Measurements from ENCODE around the gene SRL.
"Not testable (repeated sequence)": the region's sequence is repeated elsewhere in the genome, so short reads cannot be mapped to it uniquely, and the experiment has no call there.

Gene SRL

DNA sequence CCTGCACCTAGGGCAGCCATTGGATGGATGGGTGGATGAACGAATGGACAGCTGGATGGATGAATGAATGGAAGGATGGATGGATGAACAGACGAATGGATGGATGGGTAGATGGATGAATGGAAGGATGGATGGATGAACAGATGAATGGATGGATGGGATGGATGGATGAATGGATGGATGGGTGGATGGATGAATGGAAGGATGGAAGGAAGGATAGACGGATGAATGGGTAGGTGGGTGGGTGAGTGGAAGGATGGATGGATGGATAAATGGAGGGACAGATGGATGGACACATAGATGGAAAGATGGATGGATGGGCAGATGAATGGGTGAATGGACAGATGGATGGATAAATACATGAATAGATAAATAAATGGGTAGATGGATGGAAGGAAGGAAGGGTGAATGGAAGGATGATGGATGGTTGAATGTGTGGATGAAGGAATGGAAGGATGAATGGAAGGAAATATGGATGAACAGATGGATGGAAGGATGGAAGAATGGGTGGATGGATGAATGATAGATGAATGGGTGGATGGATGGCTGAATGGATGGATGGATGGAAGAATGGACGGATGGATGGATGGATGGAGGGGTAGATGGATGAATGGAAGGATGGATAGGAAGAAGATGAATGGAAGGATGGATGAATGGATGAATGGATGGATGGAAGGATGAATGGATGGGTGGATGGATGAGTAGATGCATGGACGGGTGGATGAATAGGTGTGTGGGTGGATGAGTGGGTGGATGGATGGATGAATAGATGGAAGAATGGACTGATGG, 15.4 kb downstream of the SRL start:
- no peak for DNase-seq (ENCODE audit: low read depth in 2 of 2)

DNA sequence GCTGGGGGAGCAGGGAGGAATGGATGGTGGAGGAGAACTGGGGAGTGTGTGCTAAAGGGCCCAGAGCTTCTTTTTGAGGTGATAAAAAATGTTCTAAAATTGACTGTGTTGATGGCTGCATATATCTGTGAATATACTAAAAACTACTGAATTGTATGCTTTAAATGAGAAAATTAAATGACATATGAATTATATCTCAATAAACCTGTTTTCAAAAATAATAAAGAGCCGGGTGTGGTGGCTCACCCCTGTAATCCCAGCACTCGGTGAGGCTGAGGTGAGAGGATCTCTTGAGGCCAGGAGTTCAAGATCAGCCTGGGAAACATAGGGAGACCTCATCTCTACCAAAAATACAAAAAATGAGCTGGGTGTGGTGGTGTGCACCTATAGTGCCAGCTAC, 16.8 kb downstream of the SRL start:
- DNase-seq (ENCODE audit: low read depth in 2 of 2) = no peak

DNA sequence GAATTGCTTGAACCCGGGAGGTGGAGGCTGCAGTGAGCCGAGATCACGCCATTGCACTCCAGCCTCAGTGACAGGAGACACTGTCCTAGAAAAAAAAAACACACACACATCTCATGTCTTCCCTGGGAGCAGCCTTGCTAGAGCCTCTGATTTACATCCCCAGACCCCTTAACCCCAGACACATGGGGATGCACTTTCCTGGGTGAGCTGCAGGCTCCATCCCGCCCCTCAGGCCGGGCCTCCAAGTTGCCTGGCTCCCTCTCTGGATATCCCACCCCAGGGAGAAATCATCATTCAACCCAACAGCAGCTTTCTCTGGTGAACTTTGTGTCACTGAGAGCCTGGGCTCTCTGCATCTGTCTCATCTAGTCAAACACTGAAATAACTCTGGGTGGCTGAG, 21.5 kb downstream of the SRL start:
- DNase-seq (ENCODE audit: low read depth in 2 of 2) = no peak

DNA sequence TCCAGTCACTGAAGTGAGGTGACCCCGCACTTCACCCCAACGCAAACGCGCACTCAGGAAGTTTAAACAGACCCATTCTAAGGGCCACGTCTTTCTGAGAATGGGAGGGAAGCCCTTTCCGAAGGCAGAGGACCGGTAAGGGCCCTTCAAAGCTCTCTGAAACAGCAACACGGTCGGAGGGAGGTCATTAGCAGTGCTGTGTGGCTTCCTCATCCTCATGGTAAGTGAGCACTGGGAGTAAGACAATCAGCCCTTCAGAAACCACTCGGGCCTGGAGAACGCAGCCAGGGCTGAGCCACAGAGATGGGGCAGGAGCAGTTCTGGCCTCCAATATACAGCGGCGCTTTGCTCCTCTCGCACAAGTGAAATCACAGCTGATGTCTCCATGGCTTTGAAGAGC, 23.7 kb downstream of the SRL start:
- DNase-seq (ENCODE audit: low read depth in 2 of 2) = no peak

DNA sequence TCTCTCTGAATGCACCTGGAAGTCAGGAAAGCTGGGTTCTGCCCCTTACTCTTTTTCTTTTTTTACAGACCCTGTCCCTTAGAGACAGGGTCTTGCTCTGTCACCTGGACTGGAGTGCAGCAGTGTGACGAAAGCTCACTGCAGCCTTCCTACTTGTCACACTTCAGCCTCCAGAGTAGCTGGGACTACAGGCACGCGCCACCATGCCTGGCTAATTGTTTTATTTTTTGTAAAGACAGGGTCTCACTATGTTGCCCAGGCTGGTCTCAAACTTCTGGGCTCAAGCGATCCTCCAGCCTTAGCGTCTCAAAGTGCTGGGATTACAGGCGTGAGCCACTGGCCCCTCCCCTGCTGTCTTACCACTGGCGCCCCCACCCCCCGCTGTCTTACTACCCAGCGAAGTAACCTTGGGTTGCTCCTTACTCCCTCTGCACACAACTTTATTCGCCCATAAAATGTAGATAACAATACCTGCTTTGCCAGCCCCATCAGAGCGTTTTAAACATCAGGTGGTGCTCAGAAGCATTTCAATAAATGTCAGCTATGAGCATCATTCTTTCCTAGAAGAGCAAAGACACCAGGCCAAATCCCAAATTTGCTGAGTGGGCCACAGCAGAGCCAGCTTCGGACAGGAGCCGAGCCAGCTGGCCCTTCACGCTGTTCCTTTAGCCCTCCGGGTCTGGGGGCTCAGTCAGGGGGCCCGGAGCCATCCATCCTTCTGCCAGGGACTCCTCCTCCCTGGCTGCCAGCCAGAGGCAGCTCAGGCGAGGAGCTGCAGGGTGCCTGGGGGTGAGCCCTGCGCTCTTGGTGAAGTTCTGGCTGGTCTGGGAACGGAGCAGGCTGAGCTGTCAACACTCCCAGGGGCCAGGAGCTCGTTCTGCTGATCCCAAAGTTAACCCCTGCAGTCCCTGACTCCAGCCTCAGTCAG, 24.4 kb downstream of the SRL start:
- DNase-seq (ENCODE audit: low read depth in 2 of 2) = no peak

DNA sequence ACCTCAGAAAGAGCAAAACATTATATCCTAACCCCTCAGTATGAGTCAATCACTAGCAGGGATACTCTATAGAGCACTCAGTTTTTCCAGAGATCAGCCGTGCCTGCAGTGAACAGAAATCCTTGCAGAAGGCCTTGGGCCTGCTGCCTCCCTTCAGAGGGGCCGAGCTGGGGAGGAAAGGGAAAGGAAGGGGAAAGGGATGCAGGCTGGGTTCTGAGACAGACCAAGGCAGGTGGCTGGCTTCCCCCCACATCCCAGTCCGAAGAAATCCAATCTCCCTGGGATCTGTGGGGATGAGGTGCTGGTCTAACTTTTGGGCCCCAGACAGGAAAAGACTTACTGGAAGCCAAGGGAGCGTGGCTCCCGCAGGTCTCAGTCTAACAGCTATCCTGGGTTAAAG, 25.3 kb downstream of the SRL start:
- no peak for DNase-seq (ENCODE audit: low read depth in 2 of 2)

DNA sequence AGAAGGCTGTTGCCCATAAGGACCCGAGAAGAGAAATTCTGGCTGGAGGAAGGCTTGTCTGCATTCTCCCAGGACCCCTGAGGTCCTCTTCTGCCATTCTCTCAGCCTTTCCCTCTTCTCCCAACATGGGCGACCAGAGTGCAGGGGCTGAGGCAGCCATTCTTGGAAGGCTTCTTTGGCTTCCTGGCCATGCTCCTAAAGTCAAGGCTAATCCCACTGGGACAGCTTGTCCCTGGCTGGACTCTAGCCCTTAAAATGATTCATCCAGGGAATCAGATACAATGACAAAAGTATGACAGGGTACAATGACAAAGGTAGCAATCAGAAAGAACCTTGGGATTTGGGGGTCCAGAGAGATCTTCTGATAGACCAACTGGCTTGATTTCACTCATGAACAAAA, 26.8 kb downstream of the SRL start:
- DNase-seq (ENCODE audit: low read depth in 2 of 2) = no peak

DNA sequence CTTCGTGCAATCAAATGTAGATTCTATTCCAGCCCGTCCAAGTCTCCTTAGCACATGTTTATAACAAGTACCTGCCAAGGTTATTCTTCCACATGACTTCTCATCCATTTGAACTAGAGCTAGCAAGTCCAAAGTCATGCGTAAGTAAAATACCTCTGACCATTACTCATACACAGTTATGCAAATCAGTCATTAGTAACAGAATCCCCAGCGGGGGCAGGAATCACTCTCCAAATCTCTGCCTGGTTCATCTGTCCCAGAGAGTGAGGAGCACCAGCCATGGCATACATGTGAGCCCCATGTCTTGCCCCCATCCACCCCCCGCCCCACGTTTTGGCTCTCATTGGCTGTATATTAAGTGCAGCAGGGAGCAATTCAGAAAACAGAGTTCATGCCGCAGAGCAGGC, 27.7 kb downstream of the SRL start:
- DNase-seq (ENCODE audit: low read depth in 2 of 2) = no peak

DNA sequence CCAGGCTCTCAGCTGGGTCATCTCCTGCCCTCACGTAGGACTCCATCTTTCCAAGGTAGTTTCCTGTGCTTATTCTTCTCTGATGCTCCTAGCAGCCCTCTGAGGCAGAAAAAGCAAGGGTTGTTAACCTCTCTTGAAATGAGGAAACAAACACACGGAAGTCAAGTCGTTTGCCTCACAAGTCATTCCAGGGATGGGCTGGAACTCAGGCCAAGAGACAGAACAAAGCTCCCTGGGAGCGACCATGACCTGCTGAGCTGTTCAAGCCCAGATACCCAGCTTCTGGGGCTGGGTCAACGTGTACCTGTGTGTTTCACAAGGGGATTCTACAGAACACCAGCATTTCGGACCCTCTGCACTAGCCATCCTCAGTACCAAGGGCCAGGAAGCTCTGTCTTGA, 28.1 kb downstream of the SRL start:
- DNase-seq (ENCODE audit: low read depth in 2 of 2) = no peak

DNA sequence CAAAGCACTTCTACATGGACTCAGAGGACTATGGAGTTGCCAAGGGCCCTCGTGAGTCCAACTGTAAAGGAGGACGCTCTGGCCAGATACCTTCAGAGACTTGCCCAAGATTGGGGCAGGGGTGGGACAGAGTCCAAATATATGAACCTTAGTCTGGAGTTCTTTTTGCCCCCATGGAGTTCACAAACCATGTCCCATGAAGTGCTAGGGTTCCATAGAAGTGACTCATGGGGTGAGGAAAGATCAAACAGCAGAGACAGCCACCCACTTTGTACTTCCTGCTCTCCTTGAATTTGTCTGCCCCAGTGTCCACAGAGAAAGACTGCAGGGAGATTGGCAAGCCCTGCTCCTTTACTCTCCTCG, 29.0 kb downstream of the SRL start:
- no peak for DNase-seq (ENCODE audit: low read depth in 2 of 2)

DNA sequence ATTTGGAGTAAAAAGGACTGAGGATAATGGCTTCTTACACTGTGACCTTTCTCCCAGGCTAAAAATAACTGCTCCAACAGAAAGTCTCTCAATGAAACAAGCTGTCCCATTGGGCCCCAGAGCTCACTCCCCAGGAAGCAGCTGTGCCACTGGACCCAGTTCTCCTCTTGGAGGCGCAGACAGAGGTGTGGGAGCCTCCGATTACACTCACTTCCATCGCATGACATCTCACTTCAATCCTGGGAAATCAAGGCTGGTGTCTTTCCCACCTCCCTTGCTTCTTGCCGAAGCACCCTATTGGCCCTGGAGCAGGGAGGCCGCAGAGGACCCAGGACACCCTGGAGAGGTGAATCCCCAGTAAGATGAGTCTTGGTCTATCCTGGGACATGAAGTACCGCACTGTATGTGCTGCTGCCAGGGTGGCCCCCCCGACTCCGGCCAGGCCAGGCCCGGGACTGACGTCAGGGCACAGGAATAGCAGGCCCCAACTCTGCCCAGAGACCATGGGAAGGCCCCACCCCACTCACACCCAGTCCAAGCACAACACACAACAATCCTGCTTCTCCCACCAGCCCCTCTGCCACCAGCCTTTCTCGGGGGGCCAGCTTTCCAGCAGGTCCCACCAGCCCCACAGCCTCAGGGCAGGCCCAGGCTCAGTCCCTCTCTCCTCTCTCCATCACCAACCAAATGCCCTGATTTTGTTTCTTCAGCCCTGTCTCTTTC, 29.5 kb downstream of the SRL start:
- DNase-seq (ENCODE audit: low read depth in 2 of 2) = no peak

DNA sequence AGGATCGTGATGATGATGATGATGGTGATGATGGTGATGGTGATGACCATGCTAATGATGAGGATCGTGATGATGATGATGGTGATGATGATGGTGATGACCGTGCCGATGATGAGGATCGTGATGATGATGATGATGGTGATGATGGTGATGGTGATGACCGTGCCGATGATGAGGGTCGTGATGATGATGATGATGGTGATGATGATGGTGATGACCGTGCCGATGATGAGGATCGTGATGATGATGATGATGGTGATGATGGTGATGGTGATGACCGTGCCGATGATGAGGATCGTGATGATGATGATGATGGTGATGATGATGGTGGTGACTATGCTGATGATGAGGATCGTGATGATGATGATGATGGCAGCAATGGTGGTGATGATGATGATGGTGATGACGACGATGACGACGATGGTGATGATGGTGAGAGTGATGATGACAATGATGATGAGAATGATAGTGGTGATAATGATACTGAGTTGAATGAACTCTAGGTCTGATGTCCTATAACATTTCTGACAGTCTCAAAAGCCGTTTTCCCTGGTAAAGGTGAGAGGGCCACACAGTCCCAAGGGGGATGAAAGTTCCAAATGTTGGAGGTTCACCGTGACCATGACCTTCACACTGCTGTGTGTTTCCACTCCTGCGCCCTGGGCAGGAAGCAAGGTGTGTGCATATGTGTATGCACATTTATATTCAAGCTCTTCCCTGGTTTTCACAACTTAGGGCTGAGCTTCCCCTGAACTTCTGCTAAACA, 30.3 kb downstream of the SRL start:
- DNase-seq (ENCODE audit: low read depth in 2 of 2) = not testable (repeated sequence)

DNA sequence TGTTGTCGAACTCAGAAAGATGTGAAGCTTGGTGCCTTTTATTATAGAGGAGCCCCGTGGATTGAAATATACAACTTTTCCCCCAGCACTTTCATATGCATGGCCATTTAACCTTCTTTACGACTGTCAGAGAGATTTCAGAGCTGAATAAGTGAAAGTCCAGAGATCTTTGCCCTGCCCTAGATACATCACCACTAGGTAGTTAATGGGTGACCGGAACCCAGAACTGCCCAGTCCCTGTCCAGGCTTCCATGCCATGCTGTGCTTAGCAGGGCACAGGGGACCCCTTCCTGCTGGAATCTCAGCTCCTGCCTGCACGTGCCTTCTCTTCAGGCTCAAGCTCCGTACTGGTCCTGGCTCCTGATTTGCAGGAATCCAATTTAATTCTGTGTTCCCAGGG, 32.2 kb downstream of the SRL start:
- DNase-seq (ENCODE audit: low read depth in 2 of 2) = no peak

DNA sequence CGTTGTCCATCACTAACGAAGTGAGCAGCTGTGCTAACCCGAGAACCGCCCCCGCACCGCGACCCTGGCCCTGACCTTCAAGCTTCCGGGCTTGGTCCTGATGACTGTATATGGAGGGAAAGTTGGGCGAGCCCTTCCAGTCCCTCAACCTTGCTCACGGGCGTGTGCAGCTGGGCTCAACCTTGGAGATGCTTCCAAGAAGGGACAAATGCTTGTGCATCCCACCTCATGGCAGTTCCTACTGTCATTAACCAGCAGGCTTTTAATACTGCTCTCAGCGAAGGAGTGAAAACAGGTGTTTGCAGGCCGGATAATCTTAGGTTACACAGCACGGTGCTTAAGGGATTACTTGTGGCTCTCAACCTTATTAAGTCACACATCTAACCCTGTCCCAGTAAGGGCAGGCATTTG, 33.5 kb downstream of the SRL start:
- no peak for DNase-seq (ENCODE audit: low read depth in 2 of 2)

DNA sequence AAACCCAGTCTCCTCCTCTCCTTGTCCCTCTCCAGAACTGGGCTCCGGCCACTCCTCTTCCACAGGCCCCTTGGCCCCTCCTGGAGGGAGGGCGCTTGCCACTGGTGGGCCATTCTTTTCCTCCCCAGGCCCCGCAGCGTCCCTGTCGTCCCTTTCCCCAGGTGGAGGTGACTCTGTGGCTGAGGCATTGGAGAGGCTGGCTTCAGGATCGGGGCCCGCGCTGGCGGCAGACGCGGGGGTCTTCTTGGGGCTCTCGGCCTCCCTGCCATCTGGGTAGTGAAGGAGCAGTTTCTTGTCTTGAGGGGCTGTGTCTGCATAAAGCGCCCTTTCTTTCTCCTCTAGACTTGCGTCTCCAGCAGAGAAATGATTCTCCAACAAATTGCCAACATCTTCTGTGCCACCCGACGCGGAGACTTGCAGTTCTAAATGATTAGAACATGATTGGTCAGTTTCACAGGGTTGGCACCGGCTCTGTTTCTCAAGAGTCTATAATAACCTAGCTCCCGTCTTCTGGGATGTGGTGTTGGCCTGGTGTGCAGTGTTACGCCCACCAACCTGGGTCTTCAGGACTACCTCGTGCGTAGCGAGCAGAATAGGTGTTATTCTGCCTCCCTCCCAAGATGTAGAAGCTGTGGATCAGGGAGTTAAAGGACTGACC, 34.1 kb downstream of the SRL start:
- DNase-seq (ENCODE audit: low read depth in 2 of 2) = no peak

DNA sequence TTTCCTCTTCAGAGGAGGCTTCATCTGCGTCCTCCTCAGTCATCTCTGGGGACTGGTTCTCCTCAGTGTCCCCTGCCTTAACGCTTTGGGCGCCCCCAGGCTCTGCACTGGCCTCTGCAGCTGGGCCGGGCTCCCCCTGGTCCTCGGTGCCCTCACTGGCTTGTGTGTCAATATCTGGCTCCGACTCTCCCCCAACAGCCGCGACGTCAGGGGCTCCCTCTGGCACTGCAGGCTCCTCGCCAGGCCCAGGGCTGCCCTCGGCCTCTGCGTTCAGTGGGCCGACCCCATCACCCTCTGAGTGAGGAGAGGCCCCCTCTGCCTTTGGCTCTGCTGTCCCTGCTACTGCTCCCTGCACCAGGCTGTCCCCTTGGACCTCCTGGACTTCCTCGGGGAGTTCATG, 34.7 kb downstream of the SRL start:
- no peak for DNase-seq (ENCODE audit: low read depth in 2 of 2)

DNA sequence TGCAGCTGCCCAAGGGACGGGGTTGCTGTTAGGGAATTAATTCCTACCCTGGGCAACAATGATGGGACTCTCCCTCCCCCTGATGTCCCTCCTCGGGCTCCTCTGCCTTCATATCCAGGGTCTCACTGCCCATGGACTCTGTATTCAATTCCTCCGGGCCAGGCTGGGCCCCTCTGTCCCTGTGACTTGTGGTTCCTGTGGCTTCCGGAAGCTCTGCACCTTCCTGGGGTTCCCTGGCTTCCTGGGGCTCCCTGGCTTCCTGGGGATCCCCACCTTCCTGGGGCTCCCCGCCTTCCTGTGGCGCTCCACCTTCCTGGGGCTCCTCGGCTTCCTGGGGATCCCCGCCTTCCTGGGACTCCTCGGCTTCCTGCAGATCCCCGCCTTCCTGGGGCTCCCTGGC, 35.2 kb downstream of the SRL start:
- DNase-seq (ENCODE audit: low read depth in 2 of 2) = no peak

DNA sequence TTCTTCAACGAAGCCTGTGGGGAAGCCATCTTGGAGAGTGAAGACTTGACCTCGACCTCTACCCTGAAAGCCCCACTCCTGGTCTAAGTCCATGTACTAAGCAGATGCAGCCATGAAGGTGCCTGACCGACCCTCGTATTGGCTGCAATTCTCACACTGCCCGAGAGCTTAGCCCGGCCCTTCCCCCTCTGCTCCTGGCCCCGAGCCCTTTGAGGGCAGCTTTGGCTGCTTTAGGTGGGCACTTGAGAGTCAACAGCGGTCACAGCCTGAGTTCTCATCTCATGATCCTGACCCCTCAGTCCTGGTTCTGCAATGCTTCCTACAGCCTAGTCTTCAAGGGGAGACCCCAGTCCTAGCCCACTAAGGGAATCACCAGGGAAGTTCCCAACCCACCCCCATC, 35.9 kb downstream of the SRL start:
- no peak for DNase-seq (ENCODE audit: low read depth in 2 of 2)

DNA sequence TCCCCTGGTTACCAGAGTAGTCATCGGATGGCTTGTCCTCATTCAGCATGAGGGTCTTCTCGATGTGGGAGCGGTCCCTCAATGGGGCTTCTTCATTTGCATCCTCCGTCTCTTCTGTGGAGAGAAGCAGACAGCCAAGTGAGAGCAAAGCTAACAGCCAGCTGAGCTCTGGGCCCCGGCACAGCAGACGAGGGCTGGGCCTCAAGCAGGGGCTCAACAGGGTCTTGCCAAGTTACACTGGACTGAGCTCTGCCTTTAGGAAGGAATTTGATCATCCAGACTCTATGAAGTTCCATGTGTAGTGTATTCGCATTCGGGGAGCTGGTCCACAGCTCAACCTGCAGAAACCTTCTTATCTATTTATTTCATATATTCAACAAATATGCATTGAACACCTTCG, 37.4 kb downstream of the SRL start:
- DNase-seq (ENCODE audit: low read depth in 2 of 2) = no peak

DNA sequence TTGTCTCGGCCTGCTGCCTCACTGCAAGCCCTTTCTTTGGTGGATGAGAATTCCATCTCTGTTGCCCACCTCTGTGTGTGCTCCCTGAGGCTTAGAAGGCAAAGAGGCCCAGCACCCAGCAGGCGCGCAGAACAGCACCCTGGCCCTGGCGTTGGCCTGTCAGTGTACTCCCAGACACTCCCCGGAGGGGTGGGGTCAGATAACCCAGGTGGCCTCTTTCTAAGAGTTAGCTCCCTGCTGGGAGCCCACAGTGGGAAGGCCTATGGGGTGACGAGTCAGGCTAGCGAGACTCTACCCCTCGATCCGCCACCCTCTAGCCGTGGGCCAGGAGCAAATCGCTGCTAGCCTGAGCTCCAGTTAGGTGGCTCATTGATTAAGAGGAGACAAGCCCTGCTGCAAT, 38.1 kb downstream of the SRL start:
- no peak for DNase-seq (ENCODE audit: low read depth in 2 of 2)

DNA sequence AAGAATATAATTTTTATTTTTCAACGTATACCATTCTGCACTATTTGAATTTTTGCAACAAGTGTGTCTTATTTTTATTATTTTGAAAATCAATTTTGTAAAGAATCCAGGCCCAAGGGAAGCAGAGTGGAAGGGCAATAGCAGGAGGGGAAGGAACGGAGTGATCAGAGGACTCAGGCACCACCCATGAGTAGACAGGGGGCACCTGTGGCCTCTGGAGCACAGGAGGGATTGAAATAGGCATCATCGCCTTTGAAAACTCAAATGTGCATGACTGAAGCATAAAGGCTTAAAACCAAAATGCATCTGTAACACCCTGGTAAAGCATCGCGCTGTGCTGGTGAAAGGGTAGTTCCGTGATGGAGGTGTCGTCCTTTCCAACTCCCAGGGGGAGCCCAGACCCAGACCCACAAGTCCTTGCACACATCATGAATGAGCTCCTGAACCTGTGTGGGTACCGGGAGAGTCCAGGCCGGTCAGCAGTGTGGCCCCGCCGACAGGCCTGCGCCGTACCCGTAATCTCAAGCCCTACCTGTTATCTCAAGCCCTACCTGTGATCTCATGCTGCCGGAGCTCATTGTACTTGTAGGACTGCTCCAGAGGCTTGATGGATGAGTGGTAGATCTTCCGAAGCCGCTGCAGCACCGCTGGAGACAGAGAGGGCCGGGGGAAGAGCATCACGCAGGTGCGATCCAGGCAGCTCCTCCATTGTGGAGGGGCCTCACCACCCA, 39.1 kb downstream of the SRL start:
- no peak for DNase-seq (ENCODE audit: low read depth in 2 of 2)
